CD4-positive, alpha-beta T cell treated with Interferon gamma for 1 hour (primary cell): Measurements from ENCODE around the gene NUDT16L1.

Experiments used
- DNase-seq: peaks from one replicate; pipeline ENCODE4 v3.0.0-alpha.2; 2020

The NUDT16L1 gene

DNA sequence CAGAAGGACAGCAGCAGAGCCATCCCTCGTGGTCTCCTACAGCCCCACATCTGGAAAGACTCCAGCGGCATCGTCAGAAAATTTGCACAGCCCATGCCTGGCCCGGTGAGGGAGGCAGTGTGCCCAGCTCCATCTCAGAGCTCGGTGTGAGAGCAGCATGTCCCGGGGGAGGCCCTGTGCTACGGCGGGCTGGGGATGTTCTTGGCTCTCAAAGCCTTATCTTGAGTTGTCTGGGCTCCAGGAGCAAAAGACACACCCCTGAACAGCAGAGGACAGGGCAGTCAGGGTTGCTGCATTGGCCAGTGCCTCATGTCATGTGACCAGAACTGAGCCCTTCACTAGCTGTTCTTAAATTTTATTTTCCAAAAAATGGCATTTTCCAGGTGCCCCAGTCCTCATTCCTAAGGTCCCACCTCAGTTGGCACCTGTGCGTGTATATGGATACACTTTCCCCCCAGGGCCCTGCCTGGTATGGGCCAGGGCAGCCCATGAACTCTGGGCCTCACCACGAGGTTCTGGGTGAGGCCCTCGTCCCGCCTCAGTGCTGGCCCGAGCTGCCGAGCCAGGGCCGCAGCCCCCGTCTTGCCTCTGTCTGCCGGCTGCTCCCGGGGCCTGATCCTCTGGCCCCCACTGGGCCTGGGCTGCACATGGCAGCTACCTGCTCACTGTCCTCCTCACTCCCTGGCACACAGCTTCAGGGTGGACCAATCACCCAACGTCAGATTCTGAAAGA is 3.0 kb downstream of the NUDT16L1 start:
- DNase-seq = no peak

DNA sequence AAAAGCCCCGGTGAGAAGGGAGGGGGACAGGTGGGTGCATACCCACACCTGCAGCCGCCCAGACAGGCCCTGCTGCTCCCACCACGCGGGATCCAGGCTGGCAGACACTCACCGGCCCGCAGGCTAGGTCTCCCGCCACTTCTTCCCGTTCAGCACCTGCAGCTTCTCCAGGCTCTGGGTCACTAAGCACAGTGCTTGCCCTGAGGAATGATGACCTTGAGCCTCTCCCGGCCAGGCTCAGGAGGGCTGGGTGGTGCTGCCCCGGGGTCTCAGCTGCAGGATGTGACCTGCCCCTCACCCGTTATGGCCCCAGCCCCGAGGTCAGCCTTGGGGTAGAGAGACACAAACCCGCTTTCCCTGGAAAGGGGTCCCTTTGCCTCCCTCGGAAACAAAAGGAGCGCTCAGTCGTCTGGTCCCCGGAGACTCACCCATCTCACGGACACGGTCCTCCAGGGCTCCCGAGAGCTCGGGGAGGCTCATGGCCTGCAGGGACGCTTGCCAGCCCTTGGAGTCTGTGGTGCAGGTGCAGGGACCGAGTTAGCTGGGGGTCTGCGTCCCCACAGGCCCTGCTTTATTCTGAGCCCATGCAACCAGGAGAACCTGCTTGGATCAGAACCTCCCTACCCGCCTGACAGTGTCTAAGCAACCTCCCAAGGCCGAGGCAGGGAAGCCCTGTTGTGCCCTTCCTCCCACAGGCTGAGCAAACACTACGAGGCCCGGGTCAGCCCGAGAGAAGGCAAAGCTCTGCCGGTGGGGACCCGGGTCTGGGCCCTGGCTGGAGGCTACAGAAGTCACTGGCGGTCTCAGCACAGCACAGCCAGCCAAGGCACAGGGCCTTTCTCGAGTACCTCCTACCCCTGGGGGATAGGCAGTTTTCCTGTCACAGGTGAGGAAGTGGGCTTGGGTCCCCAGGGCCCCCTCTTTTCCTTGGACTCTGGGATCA is 3.8 kb downstream of the NUDT16L1 start:
- no peak for DNase-seq

- DNase-seq = no peak
Measured at GRCh38 chr16:4697848-4698291, 4.5 kb downstream of the NUDT16L1 start.

- no peak for DNase-seq
Measured at GRCh38 chr16:4698321-4699045, 5.1 kb downstream of the NUDT16L1 start.

DNA sequence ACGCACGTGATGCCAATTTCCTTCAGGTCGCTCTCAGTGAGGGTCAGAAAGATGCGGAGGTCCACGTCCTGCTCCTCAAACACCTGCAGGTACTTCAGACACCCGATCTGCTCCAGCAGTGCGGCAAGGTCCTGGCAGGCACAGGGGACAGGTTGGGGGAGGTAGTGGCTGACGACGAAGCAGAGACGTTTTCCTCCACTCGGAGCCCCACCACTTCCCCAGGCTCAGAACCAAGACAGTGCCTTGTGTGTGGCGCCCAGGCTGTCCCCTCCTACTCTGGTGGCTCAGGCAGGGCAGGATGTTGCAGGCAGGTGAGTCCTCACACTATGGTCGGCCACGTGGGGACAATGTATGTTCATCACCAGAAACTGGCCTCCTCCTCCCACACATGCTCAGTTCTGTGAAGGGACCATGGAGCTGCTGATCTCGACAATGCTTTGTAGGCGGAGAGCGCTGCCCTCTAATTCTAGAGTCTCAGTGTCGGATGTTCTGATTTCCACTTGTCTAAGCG is 5.7 kb downstream of the NUDT16L1 start:
- no peak for DNase-seq

GRCh38 chr16:4700380-4700996 is 7.1 kb downstream of the NUDT16L1 start:
- DNase-seq = no peak

DNA sequence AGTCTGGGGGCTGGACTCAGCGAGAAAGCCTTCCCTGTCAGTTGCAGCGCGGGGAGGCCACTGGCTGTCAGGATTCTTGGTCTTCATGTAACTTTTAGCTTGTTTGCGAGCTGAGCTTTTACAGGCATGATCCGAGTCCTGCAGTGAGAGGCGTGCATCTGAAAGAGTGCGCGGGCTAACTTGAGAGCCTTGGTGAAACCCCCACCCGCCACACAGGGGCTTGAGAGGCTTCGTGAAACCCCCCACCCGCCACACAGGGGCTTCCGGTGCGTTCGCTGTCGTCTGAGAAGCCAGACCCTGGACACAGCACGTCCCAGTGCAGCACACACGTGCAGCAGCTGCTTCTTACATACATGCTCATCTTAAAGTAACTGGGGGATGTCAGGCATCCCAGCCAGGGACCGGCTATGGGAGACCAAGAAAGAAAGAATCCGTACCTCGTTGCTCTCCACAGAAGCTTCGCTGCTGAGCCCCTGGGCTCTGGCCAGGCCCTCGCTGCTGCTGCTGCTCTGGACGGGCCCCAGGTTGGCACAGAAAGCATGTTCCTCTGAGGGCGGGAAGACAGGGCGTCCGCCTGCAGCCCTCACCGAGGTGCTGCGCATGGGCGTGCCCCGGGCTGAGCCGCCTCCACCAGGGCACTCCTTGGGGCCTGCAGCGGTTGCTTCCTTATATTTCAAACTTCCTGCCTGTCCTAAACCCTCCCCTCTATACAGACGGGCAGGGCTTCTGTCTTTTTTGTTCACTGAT is 7.8 kb downstream of the NUDT16L1 start:
- DNase-seq = no peak

DNA sequence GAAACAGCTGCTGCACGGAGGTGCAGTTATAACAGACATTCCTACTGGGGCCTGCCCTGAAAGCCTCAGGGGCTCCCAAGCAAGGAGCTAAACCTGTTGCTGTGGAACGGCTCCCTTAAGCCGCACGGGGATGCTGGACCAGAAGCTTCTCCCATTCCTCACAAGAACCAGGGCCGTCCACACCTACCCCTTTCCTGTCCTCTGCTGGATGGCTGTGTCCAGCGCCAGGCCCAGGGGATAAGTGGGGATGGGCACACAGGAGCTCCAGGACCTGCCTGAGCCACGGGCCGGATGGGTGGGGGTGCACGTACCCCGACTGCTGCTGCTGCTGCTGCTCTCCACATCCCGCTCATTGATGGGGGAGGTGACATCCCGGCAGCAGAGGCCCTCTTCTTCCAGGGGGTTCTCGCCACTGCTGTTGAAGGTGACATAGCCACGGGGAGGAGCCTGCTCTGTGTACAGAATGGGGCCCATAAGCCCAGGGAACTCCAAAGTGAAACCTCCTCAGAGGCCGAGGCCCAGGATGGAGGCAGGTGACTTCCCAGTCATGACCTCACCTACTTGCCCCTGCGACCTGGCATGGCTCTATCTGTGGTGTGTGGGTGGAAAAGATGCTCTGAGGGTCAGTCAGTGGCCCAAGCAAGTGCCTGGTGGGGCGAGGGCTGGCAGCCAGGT is 8.6 kb downstream of the NUDT16L1 start:
- no peak for DNase-seq

DNA sequence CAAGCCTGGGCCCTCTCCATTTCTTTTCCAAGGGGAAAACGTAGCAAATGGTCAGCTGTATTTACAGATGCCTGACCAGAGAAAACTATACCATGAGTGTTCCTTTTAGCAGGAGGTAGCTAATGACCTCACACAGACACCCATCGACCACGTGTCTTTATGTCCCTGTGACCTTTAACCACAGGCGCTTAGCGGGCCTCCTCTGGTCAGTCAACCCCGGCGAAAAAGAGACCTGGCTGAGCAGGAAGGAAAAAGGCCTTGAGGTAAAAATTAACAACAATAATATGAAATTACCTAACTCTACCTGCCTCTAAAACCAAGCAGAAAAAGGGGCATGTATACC is 9.1 kb downstream of the NUDT16L1 start:
- no peak for DNase-seq

- DNase-seq = no peak
Measured at GRCh38 chr16:4703906-4704305, 10.5 kb downstream of the NUDT16L1 start.

DNA sequence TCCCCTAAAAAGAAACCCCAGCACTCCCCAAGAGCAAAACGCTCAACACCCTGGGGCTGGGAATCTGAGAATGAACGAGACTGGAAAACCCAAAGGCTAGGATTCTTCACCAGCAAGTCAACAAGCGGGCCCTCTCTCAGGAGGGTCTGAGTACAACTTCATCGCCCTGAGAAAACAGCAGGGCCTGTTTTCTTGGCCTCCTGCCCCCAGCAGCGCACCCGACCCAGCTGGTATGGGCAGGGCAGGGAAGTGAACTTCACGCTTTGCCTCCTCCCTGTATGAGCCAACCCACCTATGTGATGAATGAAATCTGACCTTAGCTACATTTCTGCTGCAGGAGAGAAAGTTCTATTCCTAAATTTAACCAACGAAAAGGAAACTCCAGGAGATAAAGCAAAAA is 11.1 kb downstream of the NUDT16L1 start:
- DNase-seq = no peak

DNA sequence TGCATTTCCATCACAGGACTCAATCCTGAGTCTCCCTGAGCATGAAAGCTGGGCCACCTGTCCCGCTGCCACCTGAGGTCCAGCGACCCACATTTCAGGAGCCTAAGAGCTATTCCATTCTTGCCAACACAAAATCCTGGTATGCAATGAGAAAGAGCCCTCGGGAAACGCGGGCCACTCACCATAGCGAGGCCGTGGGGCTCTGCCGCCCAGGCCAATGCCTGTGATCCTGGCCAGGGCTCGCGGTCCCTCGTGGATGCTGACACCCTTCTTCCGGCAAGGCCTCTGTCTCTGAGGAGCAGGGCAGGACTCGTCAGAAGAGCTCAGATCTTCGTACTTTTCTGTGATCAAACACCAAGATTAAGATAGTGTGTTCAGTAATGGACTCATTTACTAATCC is 11.6 kb downstream of the NUDT16L1 start:
- DNase-seq = no peak

GRCh38 chr16:4706871-4707270 is 13.5 kb downstream of the NUDT16L1 start:
- DNase-seq = no peak

GRCh38 chr16:4709481-4709880 is 16.1 kb downstream of the NUDT16L1 start:
- no peak for DNase-seq

GRCh38 chr16:4713663-4714501 is 20.5 kb downstream of the NUDT16L1 start:
- DNase-seq = no peak

DNA sequence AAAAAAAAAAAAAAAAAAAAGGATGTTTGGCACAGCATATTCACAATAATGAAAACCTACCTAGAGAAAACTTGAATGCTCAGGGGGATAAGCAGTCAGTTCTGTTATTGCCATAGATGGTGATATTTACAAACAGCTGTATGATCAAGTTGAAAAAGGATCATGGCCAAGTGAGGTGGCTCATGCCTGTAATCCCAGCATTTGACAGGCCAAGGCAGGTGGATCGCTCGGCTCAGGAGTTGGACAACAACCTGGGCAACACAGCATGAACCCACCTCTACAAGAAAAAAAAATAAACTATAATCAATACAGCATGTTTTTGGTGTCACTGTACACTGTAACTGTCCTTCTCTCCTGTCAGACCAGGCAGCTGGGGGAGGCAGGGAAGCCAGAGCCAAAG is 21.6 kb downstream of the NUDT16L1 start:
- DNase-seq = no peak

- no peak for DNase-seq
Measured at GRCh38 chr16:4718466-4718865, 25.1 kb downstream of the NUDT16L1 start.

DNA sequence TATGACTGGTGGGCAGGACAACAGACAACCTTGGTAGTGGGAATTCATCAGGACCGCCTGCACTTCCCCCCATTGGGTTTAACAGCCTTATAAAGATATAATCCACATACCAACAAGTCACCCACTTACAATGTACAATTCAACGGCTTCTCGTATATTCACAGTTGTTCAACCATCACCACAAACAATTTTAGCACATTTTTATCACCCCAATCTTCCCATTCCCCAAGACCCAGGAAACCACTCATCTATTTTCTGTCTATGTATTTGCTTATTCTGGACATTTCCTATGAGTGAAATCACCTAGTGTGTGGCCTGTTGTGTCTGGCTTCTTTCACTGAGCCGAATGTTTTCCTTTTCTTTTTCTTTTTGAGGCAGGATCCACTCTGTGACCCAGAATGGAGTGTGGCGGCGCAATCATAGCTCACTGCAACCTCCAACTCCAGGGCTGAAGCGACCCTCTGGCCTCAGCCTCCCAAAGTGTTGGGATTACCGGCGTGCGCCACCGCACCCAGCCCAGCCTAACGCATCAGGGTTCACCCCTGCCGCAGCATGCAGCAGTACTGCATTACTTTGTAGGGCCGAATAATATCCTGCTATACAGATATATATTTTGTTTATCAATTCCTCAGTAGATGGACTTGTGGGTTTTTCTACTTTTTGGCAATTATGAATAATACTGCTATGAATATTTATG is 29.9 kb downstream of the NUDT16L1 start:
- no peak for DNase-seq

DNA sequence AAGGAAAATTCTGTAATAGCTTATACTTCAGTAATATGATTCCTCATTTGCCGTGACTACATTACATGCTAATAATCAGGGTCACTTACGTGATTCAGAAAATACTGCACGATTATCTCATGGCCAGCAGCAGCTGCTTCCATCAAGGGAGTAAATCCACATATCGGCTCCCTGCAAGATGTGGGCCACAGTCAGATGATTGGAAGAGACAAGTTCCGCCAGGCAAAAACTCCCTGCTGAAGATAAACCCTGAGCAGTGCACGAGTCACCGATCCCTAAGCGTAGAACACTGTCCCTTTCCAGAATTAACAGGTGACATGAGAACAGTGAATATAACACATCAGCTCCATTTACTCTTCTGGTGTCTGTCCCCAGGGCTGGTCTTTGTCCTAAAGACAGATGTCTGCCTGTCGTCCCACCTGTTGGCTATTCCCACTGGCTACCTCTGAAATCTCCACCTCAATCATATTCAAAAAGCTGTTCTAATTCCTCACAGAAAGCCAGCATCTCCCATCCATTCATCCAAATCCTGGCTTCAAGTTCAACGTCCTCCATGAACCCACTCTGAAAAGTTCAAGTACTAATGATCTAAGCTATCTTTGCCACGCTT is 31.4 kb downstream of the NUDT16L1 start:
- no peak for DNase-seq
